SK-N-MC (cell line): Measurements from ENCODE around the gene RAB13.

Experiments
- EZH2 ChIP-seq: fragments of 200-600 bp; sonication (generic); IDR thresholded peaks from one replicate; pipeline ENCODE4 v1.6.1; 2017; ENCODE audit warnings: antibody characterized with exemption
- POLR2AphosphoS5 ChIP-seq: IDR thresholded peaks from 2 replicates; pipeline ENCODE4 v1.6.1; 2012; ENCODE audit warnings: mild to moderate bottlenecking, low read depth, low read length, borderline replicate concordance

GRCh38 chr1:153958111-153958960, 27.8 kb downstream of the RAB13 start, which contains the start of gene CRTC2:
- TF ChIP-seq EZH2 (no peak), POLR2AphosphoS5 (peak; percentile 82)
